GM12892 (cell line): Measurements from ENCODE around the gene PLAC1.

Source experiments
- POLR2A ChIP-seq: IDR thresholded peaks from 2 replicates; pipeline ENCODE4 v1.6.1; 2011; ENCODE audit warnings: low read depth, low read length, control low read depth
- POLR2AphosphoS5 ChIP-seq: IDR thresholded peaks from 2 replicates; pipeline ENCODE4 v1.6.1; 2011; ENCODE audit warnings: low read depth, low read length, control low read depth

GRCh38 chrX:134544513-134545151, 113.6 kb downstream of the PLAC1 start:
- TF ChIP-seq POLR2AphosphoS5 (no peak), POLR2A (no peak)
